GM18507 (cell line): ENCODE measurements around the gene CARD16.
"Not testable (repeated sequence)": the region's sequence is repeated elsewhere in the genome, so short reads cannot be mapped to it uniquely, and the experiment has no call there.

Experiments
- DNase-seq: peaks from one replicate; pipeline ENCODE4 v3.0.0; 2011; ENCODE audit warnings: low read depth; ENCODE audit not compliant: insufficient read length; ENCODE audit errors: extremely low spot score
- FAIRE-seq: peaks from 2 replicates; lab custom pipeline; 2011; peaks lifted over from hg19 to GRCh38; lab: Jason Lieb, UNC

Gene CARD16

DNA sequence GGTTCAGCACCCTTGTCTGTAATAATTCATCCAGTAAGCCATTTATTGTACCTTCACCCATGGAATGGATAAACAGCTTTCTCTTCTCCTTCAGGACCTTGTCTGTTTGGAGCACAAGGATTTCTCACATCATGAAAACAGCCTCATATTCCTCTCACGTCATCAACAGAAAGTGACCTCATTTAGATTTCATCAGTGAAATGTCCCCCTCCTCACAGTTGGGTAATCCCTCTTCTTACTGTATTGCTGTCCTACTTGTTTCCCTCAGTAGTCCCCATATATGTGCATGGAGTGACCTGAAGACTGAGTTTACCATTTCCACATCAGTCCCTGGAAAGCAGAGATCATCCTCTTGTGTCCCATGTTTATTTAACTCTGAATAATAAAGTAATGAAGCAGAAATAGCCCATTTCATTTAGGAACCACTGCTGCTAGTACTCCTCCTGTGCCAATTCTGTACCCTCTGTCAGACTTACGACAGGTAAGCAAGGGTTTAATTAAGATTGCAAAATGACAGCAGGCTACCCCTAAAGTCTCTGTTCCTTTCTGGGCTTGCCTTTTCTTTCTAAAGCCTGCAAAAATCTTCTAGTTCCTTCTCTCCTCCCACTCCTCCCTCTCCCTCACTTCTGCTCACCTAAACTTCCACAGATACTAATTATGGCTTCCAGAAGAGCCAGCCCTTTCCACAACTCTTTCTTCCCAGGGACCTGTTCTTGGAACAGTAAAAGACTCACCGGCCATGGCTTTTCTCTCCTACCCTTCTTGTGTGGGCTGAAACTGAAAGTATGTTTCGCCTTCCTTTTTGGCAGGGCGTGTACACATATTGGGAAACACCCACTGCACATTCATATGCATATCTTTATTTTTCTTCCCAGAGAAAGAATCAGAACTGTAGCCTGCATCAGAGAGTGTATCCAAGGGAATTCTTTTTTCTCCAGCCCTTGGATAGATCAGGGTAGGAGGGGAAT lies at the start of gene CARD16:
TSS of gene CARD16 (minus strand) at position 779 of the 968 bp plus-strand sequence. CDS start at position 741, 38 bp downstream.
- DNase-seq, result not testable (repeated sequence)

DNA sequence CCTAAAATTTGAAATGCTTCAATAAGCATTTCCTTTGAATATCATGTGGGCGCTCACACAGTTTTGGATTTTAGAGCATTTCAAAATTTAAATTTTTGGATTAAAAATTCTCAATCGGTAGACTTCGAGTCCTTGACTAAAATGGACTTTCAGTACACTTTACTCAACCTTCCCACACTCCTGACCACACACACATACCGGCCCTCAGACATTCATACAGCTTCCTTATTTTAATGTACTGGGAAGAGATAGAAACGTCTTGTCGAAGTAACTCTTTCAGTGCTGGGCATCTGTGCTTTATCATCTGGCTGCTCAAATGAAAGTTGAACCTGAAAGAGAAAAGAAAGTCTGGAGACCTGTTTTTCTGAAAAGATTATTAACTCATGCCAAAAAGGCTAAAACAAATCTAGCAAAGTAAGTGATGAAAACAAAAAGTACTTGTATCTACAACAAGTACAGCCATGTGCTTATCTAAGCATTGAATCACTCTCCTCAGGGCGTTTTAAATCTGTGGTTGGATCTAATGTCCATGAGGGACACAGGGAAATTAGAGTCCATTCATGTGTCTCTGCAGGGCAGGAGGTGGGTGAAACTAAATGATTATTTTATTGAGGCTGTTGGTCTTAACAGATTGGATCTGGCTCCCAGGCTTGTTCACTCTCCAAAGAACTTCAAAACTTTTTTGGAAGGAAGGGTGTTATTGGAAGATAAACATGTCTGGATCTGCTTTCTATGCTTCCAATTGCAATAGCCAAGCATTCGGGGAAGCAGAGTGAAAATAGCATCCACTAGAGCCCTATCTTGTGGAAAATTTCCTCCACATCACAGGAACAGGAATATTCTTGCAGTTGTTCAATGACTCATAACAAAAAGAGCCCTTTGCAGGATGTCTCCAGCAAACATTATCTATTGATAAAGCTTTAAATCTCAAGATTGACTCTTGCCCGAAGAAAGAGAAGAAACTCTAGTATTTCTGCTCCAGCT lies 47.4 kb upstream of the CARD16 start:
- DNase-seq (no peak), FAIRE-seq (no peak)

More for the DNA sequence above, at the start of gene CARD16:
- FAIRE-seq, result peak; percentile 93

DNA sequence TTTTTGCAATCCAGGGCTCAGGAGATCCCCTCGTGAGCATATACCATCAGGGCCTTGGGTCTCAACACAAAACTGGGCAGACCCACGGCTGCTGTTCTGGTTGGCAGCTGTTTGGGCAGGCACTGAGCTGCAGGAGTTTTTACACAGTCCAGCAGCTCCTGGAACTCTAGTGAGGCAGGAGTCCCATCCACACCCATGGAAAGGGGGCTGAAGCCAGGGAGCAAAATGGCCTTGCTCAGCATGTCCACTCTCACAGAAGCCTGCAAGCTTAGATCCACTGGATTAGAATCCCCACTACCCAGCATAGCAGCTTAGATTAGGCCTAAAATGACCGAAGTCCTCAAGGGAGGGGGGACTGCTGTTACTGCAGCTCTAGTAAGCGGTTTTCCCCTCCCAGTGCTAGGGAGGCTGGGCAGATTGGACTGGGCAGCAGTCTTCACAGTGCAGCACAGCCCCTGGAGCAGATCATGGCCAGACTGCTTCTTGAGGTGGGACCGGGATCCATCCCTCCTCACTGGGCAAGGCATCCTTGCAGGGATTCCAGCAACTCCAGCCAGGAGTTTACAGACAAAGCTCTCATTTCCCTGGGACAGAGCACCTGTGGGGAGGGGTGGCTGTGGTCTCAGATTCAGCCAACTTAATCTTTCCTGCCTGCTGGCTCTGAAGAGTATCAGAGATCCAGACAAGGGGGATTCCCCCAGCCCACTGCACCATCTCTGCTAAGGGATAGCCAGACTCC lies 36.4 kb upstream of the CARD16 start:
- DNase-seq, result no peak
- FAIRE-seq, result no peak

DNA sequence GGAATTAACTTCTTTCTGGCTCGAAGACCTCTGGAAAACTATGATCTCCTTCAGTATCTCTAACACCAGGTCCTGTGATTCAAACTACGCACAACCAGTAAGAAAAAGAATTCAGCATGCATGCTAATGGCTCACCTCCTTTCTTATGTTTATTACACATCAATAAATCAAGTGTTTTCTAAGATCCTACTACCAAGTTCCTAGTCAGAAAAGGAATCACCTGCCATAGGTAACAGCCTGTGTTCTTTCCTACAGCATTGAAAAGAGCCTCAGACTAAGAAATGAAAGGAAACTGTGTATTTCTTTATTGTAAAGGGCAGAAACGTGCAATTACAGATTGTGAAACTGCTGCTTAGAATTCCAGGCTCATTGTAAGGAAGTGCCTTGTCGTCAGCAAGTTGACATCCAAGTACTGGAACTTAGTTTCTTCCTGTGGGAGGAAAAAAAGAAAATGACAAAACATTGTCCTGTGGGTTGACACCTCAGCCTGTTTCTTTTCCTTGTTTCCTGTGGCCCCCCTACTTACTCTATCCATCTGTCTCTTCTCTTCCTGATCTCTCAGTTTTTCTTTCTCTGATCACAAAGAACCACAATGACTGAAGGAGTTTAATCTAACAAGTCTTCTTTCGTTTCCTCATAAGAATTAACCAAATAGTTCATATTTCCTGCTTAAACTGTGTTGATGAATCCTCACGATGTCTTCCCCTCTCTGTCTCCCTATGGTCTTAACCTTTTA lies 35.2 kb upstream of the CARD16 start:
- FAIRE-seq, result not testable (repeated sequence)

DNA sequence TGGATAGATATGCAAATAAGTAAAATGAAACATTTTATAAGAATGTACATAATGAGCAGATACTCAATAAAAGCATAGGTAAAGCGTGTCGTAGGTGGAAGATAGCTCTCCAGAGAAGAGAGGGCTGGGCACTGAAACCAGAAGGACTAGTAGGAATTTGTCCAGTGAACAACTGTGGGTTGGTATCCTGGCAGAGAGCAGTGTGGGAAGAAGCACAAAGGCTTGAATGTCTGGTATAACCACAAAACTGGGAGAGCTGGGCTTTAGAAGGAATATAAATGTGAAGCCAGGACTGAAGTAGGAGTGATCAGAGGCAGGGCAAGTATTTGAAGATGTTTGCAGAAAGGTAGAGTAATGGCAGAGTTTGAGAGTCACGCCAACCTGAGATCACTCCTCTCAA lies 33.1 kb upstream of the CARD16 start:
- no peak for DNase-seq
- no peak for FAIRE-seq

More for the DNA sequence above, 35.2 kb upstream of the CARD16 start:
- not testable (repeated sequence) for DNase-seq

DNA sequence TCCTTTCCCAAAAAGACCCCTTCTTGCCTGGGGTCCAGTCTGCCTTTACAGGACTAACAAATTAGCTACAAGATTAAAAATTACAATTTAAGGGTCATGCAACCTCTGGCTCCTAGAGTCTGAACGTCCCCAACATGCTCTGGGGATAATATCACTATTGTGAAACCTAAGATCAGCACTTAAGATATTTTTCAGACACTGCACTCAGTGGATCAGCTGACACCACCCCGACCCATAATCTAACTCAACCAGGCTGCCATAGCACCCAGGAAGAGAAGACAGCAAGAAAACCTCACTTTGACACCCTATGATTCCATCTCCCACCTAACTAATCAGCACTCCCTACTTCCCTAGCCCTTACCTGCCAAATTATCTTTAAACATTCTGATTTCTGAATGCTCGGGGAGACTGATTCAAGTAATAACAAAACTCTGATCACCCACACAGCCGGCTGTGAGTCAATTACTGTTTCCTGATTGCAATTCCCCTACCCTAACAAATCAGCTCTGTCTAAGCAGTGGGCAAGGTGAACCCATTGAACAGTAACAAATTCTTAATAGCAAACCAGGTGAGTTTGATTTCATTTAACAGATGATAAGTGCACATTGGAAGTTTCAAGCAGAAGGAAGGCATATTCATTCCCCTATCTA lies 32.1 kb upstream of the CARD16 start:
- DNase-seq, FAIRE-seq: not testable (repeated sequence)

DNA sequence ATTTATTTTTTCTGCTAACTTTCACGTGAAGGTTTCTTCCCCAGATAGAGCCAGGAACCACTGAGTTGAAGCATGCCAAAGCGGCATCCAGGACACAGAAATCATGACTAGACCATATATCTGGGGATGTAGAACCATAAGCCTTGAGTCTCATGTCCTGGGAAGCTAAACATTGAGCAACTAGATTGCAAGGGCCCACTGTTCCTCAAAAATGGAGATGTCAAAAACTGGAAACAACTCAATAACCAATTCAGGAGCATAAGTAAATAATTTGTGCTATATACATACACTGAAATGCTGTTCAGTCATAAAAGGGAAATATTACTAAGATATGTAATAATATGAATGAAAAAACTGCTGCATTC lies 29.0 kb upstream of the CARD16 start:
- FAIRE-seq (no peak), DNase-seq (no peak)

DNA sequence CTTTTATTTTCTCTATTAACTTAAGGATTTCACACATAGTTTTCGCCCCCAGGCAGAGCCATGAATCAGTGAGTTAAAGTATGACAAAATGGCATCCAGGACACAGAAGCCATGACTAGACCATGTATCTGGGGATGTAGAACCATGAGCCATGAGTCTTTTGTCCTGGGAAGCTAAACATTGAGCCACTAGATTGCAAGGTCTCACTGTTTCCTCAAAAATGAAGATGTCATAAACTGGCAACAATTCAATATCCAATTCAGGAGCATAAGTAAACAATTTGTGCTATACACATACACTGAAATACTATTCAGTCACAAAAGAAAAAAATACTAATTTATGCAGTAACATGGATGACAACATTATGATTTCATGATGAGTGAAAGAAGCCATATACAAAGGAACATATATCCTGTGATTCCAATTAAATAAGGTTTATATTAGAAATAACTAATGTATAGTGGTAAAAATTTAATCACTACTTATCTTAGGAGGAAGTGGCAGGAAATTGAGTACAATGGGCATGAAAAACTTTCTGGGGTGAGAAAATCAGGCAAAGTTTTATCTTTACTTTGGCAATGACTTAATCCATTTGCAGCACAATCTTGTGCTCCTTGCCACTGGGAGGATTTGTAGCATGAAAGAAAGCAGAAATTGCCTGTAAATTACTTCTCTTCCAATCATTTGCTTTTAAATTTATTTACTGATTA lies 28.5 kb upstream of the CARD16 start:
- no peak for FAIRE-seq
- DNase-seq, result no peak

DNA sequence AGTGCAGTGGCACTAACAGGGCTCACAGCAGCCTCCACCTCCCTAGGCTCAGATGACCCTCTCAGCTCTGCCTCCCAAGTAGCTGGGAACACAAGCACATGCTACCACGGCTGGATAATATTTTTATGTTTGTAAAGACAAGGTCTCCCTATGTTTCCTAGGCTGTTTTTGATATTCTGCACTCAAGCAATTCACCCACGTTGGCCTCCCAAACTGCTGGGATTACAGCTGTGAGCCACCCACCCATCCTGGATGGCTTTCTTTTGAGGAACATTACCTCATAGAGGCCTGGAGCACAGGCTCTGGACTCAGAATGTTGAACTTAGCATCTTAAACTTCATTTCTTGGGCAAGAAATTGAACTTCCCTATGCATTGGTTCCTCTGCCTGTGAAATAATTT lies 26.9 kb upstream of the CARD16 start:
- not testable (repeated sequence) for DNase-seq, FAIRE-seq

DNA sequence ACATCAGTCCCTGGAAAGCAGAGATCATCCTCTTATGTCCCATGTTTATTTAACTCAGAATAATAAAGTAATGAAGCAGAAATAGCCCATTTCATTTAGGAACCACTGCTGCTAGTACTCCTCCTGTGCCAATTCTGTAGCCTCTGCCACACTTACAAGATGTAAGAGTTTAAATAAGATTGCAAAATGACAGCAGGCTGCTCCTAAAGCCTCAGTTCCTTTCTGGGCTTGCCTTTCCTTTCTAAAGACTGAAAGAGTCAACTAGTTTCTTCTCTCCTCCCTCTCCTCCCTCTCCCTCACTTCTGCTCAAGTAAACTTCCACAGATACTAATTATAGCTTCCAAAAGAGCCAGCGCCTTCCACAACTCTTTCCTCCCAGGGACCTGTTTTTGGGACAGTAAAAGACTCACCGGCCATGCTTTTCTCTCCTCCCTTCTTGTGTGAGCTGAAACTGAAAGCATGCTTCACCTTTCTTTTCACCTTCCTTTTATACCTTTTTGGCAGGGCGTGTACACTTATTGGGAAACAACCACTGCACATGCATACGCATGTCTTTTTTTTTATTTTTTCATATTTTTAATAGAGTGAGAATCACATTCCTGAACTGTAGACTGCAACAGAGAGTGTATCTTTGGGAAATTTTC lies 26.1 kb upstream of the CARD16 start:
- no peak for DNase-seq
- FAIRE-seq, result no peak

DNA sequence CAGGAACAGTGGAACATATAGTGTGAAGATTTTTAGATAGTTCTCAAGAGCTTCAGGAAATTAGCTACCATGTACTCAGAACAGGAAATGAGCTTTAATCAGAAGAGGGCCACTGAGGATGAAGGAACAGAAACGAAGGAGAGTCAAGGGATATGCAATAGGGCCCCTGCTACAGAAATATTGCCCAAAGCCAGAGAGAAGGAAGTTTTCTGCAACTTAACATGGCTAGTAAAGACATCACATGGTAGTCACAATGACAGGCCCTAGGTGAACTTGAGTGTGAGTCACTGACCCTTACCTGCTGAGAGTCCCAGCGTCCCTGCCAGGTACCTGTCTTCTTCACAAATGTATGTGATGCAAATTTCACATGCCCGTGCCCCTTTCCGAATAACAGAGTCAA lies 25.2 kb upstream of the CARD16 start:
- DNase-seq, result no peak
- no peak for FAIRE-seq

DNA sequence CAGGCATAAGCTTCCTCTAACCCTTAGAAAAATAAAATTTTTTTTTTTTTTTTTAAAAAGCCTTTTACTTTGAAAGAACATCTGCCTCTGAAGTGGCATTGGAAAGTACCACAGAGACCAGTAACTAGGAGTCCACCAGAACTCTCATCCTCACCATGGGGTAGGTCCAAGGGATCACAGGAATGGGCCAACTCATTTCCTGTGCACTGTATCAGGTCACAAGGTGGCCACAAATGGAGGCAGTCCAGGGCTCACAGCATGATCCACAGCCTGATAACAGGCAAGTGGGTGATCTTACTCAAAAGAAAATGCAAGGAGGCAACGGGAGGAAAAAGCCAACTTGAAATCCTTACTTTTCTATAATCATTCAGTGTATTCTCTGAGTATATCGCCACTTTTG lies 24.6 kb upstream of the CARD16 start:
- DNase-seq, FAIRE-seq: not testable (repeated sequence)

DNA sequence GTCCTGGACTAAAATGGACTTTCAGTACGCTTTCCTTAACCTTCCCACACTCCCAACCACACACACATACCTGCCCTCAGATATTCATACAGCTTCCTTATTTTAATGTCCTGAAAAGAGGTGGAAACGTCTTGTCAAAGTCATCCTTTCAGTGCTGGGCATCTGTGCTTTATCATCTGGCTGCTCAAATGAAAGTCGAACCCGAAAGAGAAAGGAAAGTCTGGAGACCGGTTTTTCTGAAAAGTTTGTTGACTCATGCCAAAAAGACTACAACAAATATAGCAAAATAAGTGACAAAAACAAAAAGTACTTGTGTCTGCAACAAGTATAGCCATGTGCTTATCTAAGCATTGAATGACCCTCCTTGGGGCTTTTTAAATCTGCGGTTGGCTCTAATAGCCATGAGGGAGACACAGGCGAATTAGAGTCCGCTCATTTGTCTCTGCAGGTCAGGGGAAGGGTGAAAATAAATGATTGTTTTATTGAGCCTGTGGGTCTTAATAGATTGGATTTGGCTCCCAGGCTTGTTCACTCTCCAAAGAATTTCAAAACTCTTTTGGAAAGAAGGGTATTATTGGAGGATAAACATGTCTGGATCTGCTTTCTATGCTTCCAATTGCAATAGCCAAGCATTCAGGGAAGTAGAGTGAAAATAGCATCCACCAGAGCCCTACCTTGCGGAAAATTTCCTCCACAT lies 18.3 kb upstream of the CARD16 start:
- DNase-seq, FAIRE-seq: not testable (repeated sequence)

DNA sequence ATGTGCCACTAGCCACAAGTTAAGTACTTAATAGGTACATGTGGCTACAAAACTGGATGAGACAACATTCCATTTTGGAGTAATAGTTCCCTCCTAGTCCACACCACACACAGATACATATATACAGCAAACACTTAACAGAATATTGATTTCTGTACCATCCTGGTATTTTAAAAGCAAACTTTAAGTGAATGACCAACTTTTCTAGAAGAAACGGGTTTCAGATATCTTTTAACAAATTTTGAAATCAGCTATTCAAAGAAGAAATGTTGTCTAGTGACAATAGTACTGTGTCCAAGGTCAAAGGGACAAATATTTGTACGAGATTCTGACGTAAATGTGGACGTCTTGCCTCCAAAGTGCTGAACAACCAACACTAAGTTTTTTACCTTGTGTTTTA lies 12.3 kb upstream of the CARD16 start:
- no peak for FAIRE-seq

DNA sequence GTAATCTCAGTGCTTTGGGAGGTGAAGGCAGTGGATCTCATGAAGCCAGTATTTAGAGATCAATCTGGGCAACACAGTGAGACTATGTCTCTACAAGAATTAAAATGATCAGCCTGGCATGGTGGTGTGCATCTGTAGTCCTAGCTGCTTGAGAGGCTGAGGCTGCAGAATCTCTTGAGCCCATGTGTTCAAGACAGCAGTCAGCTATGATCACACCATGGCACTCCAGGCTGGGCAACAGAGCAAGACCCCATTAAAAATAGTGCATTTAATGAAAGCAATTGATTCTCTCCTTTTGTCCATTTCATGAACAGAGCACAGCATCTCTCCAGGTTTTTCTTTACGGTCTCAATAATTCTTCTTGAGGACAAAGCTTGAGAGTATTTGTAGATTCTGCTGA lies 11.3 kb upstream of the CARD16 start:
- DNase-seq (no peak), FAIRE-seq (no peak)

More for the DNA sequence above, 12.3 kb upstream of the CARD16 start:
- DNase-seq, result no peak

DNA sequence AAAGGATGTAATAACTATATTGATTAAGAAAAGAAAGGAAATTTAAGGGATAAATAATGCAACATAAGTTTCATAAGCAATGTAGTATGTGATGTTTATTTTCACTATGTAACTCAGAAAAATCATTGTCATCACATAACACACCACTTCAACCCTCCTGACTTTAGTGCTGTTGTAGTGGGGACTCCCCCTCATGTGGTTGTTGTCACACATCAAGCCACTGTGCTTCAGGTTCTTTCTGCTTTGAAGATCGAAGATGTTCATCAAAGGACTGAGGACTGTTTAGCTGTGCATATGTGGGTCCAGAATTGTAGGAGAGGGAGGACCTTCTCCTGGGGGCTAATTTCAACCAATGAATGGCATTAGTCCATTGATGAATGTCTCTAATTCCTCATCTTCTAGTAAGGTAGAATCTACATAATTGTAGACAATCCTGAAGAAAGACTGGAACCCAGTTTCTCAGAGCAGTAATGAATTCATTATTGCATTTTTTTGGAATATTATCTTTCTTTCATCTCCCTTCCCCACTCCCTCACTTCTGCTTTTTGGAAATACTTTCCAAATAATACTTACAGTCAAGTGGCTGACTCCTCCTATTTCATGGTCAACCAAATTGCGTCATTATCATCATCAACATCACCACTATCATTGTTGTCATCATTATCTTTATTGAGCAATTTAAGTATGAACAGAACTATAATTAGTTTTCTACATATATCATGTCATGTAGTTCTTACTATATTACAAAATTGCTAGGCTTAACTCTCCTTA lies 9.8 kb upstream of the CARD16 start:
- FAIRE-seq (no peak), DNase-seq (no peak)
